Activated CD8-positive, alpha-beta memory T cell treated with anti-CD3 and anti-CD28 coated beads, Interleukin-2, amount 50 U/mL, for 24 hours (primary cell): Measurements from ENCODE around the gene GJB3.
"Not testable (repeated sequence)": the region's sequence is repeated elsewhere in the genome, so short reads cannot be mapped to it uniquely, and the experiment has no call there.

ENCODE experiments used
- DNase-seq: peaks from one replicate; pipeline ENCODE4 v3.0.0-alpha.2; 2020; ENCODE audit errors: extremely low read depth

GJB3 gene

GRCh38 chr1:34781071-34781843 is at the start of gene GJB3:
GJB3 (plus strand) TSS chr1:34781214; CDS start chr1:34784763, 3,549 bp downstream.
- DNase-seq = no peak

- not testable (repeated sequence) for DNase-seq
These were observed 48.2 kb upstream of the GJB3 start for GRCh38 chr1:34732831-34733230.

- DNase-seq = no peak
These were observed 44.3 kb upstream of the GJB3 start for GRCh38 chr1:34736692-34737091.

- DNase-seq = not testable (repeated sequence)
These were observed 43.8 kb upstream of the GJB3 start for GRCh38 chr1:34737236-34737635.

GRCh38 chr1:34739613-34740012 is 41.4 kb upstream of the GJB3 start:
- DNase-seq = no peak

GRCh38 chr1:34740161-34740868 is 40.7 kb upstream of the GJB3 start:
- no peak for DNase-seq

- DNase-seq = peak; percentile 50
These were observed 38.2 kb upstream of the GJB3 start for GRCh38 chr1:34742667-34743270.

GRCh38 chr1:34743775-34744174 is 37.2 kb upstream of the GJB3 start:
- DNase-seq = no peak

GRCh38 chr1:34744851-34745250 is 36.2 kb upstream of the GJB3 start:
- DNase-seq = no peak

- no peak for DNase-seq
These were observed 35.3 kb upstream of the GJB3 start for GRCh38 chr1:34745666-34746065.

GRCh38 chr1:34746101-34746500 is 34.9 kb upstream of the GJB3 start:
- no peak for DNase-seq

GRCh38 chr1:34746785-34747637 is 34.0 kb upstream of the GJB3 start:
- no peak for DNase-seq

- DNase-seq = no peak
These were observed 33.4 kb upstream of the GJB3 start for GRCh38 chr1:34747638-34747941.

GRCh38 chr1:34749992-34750391 is 31.0 kb upstream of the GJB3 start:
- DNase-seq = no peak

GRCh38 chr1:34750610-34751009 is 30.4 kb upstream of the GJB3 start:
- no peak for DNase-seq

GRCh38 chr1:34753163-34753562 is 27.9 kb upstream of the GJB3 start:
- no peak for DNase-seq

GRCh38 chr1:34754964-34755637 is 25.9 kb upstream of the GJB3 start, which contains the start of gene GJB5:
GJB5 (plus strand) TSS chr1:34755047; CDS start chr1:34757331, 2,284 bp downstream.
- no peak for DNase-seq

GRCh38 chr1:34755961-34756360 is 25.1 kb upstream of the GJB3 start:
- DNase-seq = no peak

GRCh38 chr1:34757386-34757785 is 23.6 kb upstream of the GJB3 start:
- DNase-seq = no peak

GRCh38 chr1:34758751-34759150 is 22.3 kb upstream of the GJB3 start:
- DNase-seq = no peak
